Measurements from ENCODE around the gene RTP5. TPM values are rescaled to one million over a fixed set of nuclear protein-coding genes. Genes with fewer than 3 reads are reported as not detected.

The RTP5 gene
- total and polyA plus RNA-seq, 2 of the 8 experiments (the other 6 are each of a cell fraction or from before 2014, with no cell fraction given): not detected

- no peak overlapping the region for H3K14ac ChIP-seq (ENCODE audit: insufficient read length)
- no peak overlapping the region for H2BK20ac ChIP-seq (ENCODE audit: low read length)
- CTCF ChIA-PET (ENCODE audit: partially characterized antibody): interaction anchor here (0.6 to 2.2 kb wide), 2 partner anchors 34 to 128 kb away, joined by 3 to 5 read pairs; partner anchors contain the start of gene NEU4
- 0 out of 2 replicates have a peak overlapping the region, but pooled peaks have one; percentile 32 for H2AK5ac ChIP-seq (ENCODE audit: low read depth, low read length)
- H3K4ac ChIP-seq (replicated peaks; ENCODE audit: insufficient read length, low read depth, low read length): no peak overlapping the region
- H3K36me3 ChIP-seq (ENCODE audit: control insufficient read depth in 2 of 4, insufficient read depth in 4 of 4, low read length in 3 of 4): no peaks in the 10 kb centered on the region
- FAIRE-seq (no peak), DNase-seq (ENCODE audit: low read depth in 1 of 2, low spot score in 2 of 2) (peak in 1 of 2 experiments; percentile 56)
- no peak overlapping the region for H3K27ac ChIP-seq (ENCODE audit: low read depth, low read length)
- H3K4me2 ChIP-seq (ENCODE audit: insufficient read depth in 1 of 2, low read depth in 2 of 2, low read length in 2 of 2): no peak overlapping the region
- H3K79me1 ChIP-seq (ENCODE audit: low read depth, low read length): no peaks in the 10 kb centered on the region
- H3K23me2 ChIP-seq (ENCODE audit: low read depth, low read length): no peaks in the 10 kb centered on the region; the same call in 1 of the 2 replicates
- H4K91ac ChIP-seq (replicated peaks; ENCODE audit: insufficient read length, low read length): no peak overlapping the region
- H3K79me2 ChIP-seq (ENCODE audit: control insufficient read depth in 1 of 2, insufficient read depth in 2 of 2, low read length in 2 of 2): no peaks in the 10 kb centered on the region
- TF ChIP-seq SRF (IDR thresholded peaks at IDR 0.05; ENCODE audit: low read depth, low read length) (no peak), RAD21 (IDR thresholded peaks at IDR 0.05 in 1 of 2, conservative IDR thresholded peaks at IDR 0.05 in 1 of 2; ENCODE audit: low read depth in 2 of 2, low read length in 2 of 2) (no peak), HDAC6 (IDR thresholded peaks at IDR 0.05; ENCODE audit: low read depth, low read length) (no peak), POLR2A (IDR thresholded peaks at IDR 0.05; ENCODE audit: control extremely low read depth in 1 of 2, low read depth in 2 of 2, low read length in 2 of 2) (no peak), KDM5A (IDR thresholded peaks at IDR 0.05; ENCODE audit: low read length) (no peak), SP4 (IDR thresholded peaks at IDR 0.05; ENCODE audit: low read length) (no peak), BACH1 (IDR thresholded peaks at IDR 0.05; ENCODE audit: low read length) (no peak), GTF2F1 (IDR thresholded peaks at IDR 0.05; ENCODE audit: borderline replicate concordance, low read depth, low read length) (no peak), CEBPB (IDR thresholded peaks at IDR 0.05; ENCODE audit: low read depth, low read length) (no peak), POLR2AphosphoS5 (IDR thresholded peaks at IDR 0.05; ENCODE audit: low read depth, low read length) (no peak), YY1 (IDR thresholded peaks at IDR 0.05; ENCODE audit: low read depth, low read length) (no peak)
- H3K23ac ChIP-seq (ENCODE audit: insufficient read length): no peak overlapping the region
- 75% methylated on average over 25 of the region's 29 CpGs; no CpG with 5 or more reads in 1 of the 2 experiments for WGBS, 2 experiments (ENCODE audit: extremely low coverage in 1 of 2, insufficient coverage in 1 of 2, insufficient read length in 1 of 2, insufficient replicate concordance in 2 of 2, low coverage in 1 of 2, low lambda C conversion rate in 2 of 2, missing lambda C conversion rate in 1 of 2)
- H2BK12ac ChIP-seq (ENCODE audit: low read depth, low read length): no peak overlapping the region
- no peak overlapping the region for H4K8ac ChIP-seq (ENCODE audit: extremely low read depth, insufficient read depth, low read length)
- H4K20me1 ChIP-seq (replicated peaks in 1 of 2; ENCODE audit: control insufficient read depth in 1 of 2, insufficient read depth in 2 of 2, low read length in 2 of 2): no peaks in the 10 kb centered on the region
- peaks cover 0 to 15% (median 11%) of the 10 kb centered on the region in 4 experiments; a peak in 4 of 7 replicates for H3K27me3 ChIP-seq (replicated peaks in 1 of 4; ENCODE audit: control insufficient read depth in 3 of 4, extremely low read depth in 1 of 4, insufficient read depth in 3 of 4, low read length in 3 of 4)
- no peak overlapping the region for H3K56ac ChIP-seq (replicated peaks; ENCODE audit: insufficient read length, low read depth, low read length)
- no peaks in the 10 kb centered on the region for H3K9me3 ChIP-seq (ENCODE audit: insufficient read depth in 2 of 2, low read depth in 1 of 2, low read length in 1 of 2)
- no peak overlapping the region for H2BK120ac ChIP-seq (replicated peaks; ENCODE audit: low read depth, low read length)
- no peak overlapping the region for H3K9ac ChIP-seq (replicated peaks in 1 of 4; ENCODE audit: extremely low read depth in 1 of 4, low read depth in 3 of 4, low read length in 3 of 4)
- H4K5ac ChIP-seq (ENCODE audit: insufficient read length, low read depth, low read length): no peak overlapping the region
- H2AFZ ChIP-seq (ENCODE audit: low read length): no peak overlapping the region
- H3K4me1 ChIP-seq (replicated peaks in 1 of 4; ENCODE audit: control insufficient read depth in 3 of 4, insufficient read depth in 4 of 4, low read length in 3 of 4): peaks cover 0 to 4% (median 0%) of the 10 kb centered on the region in 4 experiments; a peak in 1 of 7 replicates
- POLR2A ChIA-PET (ENCODE audit: partially characterized antibody): interaction anchor here (1.7 kb wide), 1 partner anchor 26 kb away, joined by 3 read pairs; the partner anchor contains the start of gene RTP5
- H3K18ac ChIP-seq (ENCODE audit: extremely low read depth, low read length): no peak overlapping the region; the same call in 1 of the 2 replicates
- H2BK15ac ChIP-seq (ENCODE audit: low read length): no peak overlapping the region
- no peak overlapping the region for H3K4me3 ChIP-seq (ENCODE audit: extremely low read depth in 1 of 4, insufficient read depth in 2 of 4, low read depth in 3 of 4, low read length in 4 of 4)
- H2BK5ac ChIP-seq (ENCODE audit: low read depth, low read length): no peak overlapping the region
Observed at GRCh38 chr2:241842620-241843211, 26.8 kb upstream of the RTP5 start.
